ENCODE results near the gene WASF3.

DNA sequence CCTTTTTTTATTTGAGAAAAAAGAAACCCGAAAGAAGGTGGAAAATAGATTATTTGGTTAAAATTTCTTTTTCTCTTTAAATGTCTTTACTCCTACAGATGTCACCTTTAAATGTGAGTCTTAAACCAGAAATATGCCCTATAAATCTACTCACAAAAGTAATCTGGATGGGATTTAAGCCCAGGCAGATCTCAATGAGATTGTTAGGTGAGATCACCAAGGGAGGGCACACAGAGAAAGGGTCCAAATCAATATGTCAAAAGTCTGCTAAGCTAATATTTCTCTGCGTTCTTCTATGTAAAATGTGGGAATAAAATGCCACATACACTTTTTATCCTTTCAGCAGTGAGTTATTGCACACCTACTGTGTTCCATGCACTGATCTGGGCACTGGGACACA lies 32.9 kb downstream of the WASF3 start:
- TF ChIP-seq EZH2 (IDR thresholded peaks at IDR 0.05; ENCODE audit: borderline replicate concordance, low read depth, low read length, severe bottlenecking) (no peak), CTCF (IDR thresholded peaks at IDR 0.05; ENCODE audit: borderline replicate concordance, extremely low read depth, low read length, poor library complexity, severe bottlenecking) (no peak)

All from DND-41 (cell line).